ENCODE results near the gene BMPR2.

- TF ChIP-seq CTCF (conservative IDR thresholded peaks at IDR 0.05 in 1 of 2, IDR thresholded peaks at IDR 0.05 in 1 of 2; ENCODE audit: low read depth in 1 of 2, low read length in 2 of 2), result no peak
- TF ChIP-seq EZH2 (IDR thresholded peaks at IDR 0.05; ENCODE audit: low read length, missing control alignments), result no peak
Measured at GRCh38 chr2:202434472-202434871, 58.3 kb downstream of the BMPR2 start.
